NCI-H1092 (cell line): ENCODE data around the gene INF2.
"Not testable (repeated sequence)": the region's sequence is repeated elsewhere in the genome, so short reads cannot be mapped to it uniquely, and the experiment has no call there.

Experiments
- DNase-seq: peaks from one replicate; lab custom pipeline; 2025; lab: John Stamatoyannopoulos, UW

INF2 gene

GRCh38 chr14:104657101-104657524, 32.3 kb upstream of the INF2 start:
- no peak for DNase-seq

- no peak for DNase-seq
These were observed 31.7 kb upstream of the INF2 start for GRCh38 chr14:104657563-104658324.

- DNase-seq: no peak
These were observed 31.1 kb upstream of the INF2 start for GRCh38 chr14:104658325-104658712.

- DNase-seq: no peak
These were observed 30.3 kb upstream of the INF2 start for GRCh38 chr14:104659146-104659545.

- DNase-seq: no peak
These were observed 29.5 kb upstream of the INF2 start for GRCh38 chr14:104659764-104660523.

- DNase-seq: no peak
These were observed 28.8 kb upstream of the INF2 start for GRCh38 chr14:104660597-104660996.

- no peak for DNase-seq
These were observed 28.3 kb upstream of the INF2 start for GRCh38 chr14:104661086-104661485.

GRCh38 chr14:104661528-104662157, 27.8 kb upstream of the INF2 start:
- not testable (repeated sequence) for DNase-seq

GRCh38 chr14:104662472-104662871, 26.9 kb upstream of the INF2 start:
- DNase-seq: not testable (repeated sequence)

- no peak for DNase-seq
These were observed 25.3 kb upstream of the INF2 start for GRCh38 chr14:104664107-104664506.

- DNase-seq: no peak
These were observed 24.8 kb upstream of the INF2 start for GRCh38 chr14:104664588-104664987.

- no peak for DNase-seq
These were observed 24.2 kb upstream of the INF2 start for GRCh38 chr14:104665114-104665656.

GRCh38 chr14:104665657-104666522, 23.5 kb upstream of the INF2 start:
- no peak for DNase-seq

GRCh38 chr14:104666523-104666895, 22.9 kb upstream of the INF2 start:
- DNase-seq: not testable (repeated sequence)

- DNase-seq: no peak
These were observed 22.4 kb upstream of the INF2 start for GRCh38 chr14:104666981-104667380.

- DNase-seq: no peak
These were observed 19.7 kb upstream of the INF2 start for GRCh38 chr14:104669697-104670096.

GRCh38 chr14:104671330-104671977, 18.0 kb upstream of the INF2 start:
- DNase-seq: not testable (repeated sequence)

- DNase-seq: not testable (repeated sequence)
These were observed 17.3 kb upstream of the INF2 start for GRCh38 chr14:104672119-104672518.

GRCh38 chr14:104673481-104673880, 15.9 kb upstream of the INF2 start:
- no peak for DNase-seq

GRCh38 chr14:104675447-104675846, 14.0 kb upstream of the INF2 start:
- DNase-seq: no peak

- DNase-seq: no peak
These were observed 13.2 kb upstream of the INF2 start for GRCh38 chr14:104676130-104676693.
